ENCODE data around the gene TFDP2.

- no peak for TF ChIP-seq CTCF (IDR thresholded peaks at IDR 0.05)
- no peak for TF ChIP-seq POLR2A (IDR thresholded peaks at IDR 0.05)
Measured at GRCh38 chr3:142151240-142151639, 1.9 kb upstream of the TFDP2 start.
